ENCODE measurements around the gene BANP.

DNA sequence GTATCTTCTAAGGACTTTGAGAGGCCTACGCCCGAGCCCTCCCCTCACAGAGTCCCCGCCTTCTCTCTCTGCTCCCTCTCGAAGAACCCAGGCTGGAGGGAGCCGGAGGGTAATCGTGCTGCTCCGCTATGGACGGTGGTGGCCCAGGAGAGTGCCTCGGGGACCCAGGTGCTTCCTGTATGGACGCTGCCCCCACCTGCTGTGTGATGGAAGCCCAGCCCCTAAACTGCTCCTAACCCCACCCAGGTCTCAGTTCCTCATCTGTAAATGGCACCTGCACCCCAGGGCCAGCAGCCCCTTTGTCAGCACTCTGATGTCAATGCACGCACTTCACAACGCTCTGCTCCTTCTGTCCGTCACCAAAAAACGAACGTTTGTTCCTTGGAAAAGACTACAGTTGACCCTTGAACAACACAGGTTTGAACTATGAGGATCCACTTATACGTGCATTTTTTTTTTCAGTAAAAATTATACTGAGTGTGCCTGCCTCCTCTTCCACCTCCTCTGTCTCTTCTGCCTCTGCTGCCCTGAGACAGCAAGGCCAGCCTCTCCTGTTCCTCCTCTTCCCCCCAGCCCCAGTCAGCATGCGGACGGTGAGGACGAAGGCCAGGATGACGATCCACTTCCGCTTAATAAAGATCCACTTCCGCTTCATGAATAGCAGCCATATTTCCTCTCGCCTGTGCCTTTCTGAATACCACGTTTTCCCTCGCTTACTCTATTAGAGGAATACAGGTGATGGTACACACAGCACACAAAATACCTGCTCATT, 118.3 kb downstream of the BANP start:
- no peak for TF ChIP-seq POLR2A (IDR thresholded peaks at IDR 0.05; ENCODE audit: low read length)
- no peak for TF ChIP-seq GATA1 (IDR thresholded peaks at IDR 0.05; ENCODE audit: low read depth, low read length)

Measured in erythroblast (primary cell).